ENCODE results near the gene NABP2.

The NABP2 gene

GRCh38 chr12:56234746-56235436 lies 10.7 kb downstream of the NABP2 start (continued):
- TF ChIP-seq PPARA (CRISPR knock-in tag; IDR thresholded peaks at IDR 0.05; ENCODE audit: borderline replicate concordance) (no peak), TCF4 (CRISPR knock-in tag; IDR thresholded peaks at IDR 0.05; ENCODE audit: borderline replicate concordance) (no peak), OSR1 (CRISPR knock-in tag; IDR thresholded peaks at IDR 0.05) (no peak), CREB5 (CRISPR knock-in tag; IDR thresholded peaks at IDR 0.05; ENCODE audit: low read depth) (no peak)

DNA sequence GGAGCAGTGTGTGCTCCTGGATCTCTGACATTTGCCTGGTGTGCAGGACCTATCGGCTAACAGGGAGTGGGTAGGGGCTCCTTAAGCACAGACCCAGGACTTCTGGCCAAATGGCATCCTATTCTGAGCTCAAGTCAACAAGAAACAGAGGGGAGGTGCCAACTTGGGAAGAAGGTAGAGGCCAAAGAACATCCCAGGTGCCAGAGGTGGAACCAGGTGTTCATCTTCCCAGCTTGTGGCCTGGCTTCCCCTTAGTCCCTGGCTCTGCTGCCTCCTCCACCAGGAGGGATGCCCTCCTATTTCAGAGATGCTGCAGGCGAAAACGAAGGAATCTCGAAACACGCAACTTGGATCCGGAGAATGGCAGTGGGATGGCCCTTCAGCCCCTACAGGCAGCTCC lies 11.9 kb downstream of the NABP2 start:
- no peak for ATAC-seq
- TF ChIP-seq CSDC2 (CRISPR knock-in tag; IDR thresholded peaks at IDR 0.05) = no peak
- TF ChIP-seq, protein P1, sequence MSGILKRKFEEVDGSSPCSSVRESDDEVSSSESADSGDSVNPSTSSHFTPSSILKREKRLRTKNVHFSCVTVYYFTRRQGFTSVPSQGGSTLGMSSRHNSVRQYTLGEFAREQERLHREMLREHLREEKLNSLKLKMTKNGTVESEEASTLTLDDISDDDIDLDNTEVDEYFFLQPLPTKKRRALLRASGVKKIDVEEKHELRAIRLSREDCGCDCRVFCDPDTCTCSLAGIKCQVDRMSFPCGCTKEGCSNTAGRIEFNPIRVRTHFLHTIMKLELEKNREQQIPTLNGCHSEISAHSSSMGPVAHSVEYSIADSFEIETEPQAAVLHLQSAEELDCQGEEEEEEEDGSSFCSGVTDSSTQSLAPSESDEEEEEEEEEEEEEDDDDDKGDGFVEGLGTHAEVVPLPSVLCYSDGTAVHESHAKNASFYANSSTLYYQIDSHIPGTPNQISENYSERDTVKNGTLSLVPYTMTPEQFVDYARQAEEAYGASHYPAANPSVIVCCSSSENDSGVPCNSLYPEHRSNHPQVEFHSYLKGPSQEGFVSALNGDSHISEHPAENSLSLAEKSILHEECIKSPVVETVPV (CRISPR knock-in tag; IDR thresholded peaks at IDR 0.05) = no peak
- TF ChIP-seq CREB5 (CRISPR knock-in tag; IDR thresholded peaks at IDR 0.05; ENCODE audit: low read depth) = no peak
- TF ChIP-seq TCF4 (CRISPR knock-in tag; IDR thresholded peaks at IDR 0.05; ENCODE audit: borderline replicate concordance) = no peak
- no peak for TF ChIP-seq ZNF70 (CRISPR knock-in tag; IDR thresholded peaks at IDR 0.05)
- no peak for TF ChIP-seq GLIS3 (CRISPR knock-in tag; IDR thresholded peaks at IDR 0.05)
- TF ChIP-seq, protein P2, sequence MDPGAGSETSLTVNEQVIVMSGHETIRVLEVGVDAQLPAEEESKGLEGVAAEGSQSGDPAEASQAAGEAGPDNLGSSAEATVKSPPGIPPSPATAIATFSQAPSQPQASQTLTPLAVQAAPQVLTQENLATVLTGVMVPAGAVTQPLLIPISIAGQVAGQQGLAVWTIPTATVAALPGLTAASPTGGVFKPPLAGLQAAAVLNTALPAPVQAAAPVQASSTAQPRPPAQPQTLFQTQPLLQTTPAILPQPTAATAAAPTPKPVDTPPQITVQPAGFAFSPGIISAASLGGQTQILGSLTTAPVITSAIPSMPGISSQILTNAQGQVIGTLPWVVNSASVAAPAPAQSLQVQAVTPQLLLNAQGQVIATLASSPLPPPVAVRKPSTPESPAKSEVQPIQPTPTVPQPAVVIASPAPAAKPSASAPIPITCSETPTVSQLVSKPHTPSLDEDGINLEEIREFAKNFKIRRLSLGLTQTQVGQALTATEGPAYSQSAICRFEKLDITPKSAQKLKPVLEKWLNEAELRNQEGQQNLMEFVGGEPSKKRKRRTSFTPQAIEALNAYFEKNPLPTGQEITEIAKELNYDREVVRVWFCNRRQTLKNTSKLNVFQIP (CRISPR knock-in tag; IDR thresholded peaks at IDR 0.05; ENCODE audit: borderline replicate concordance, low read depth) = no peak
- no peak for TF ChIP-seq TSHZ2 (CRISPR knock-in tag; IDR thresholded peaks at IDR 0.05)
- TF ChIP-seq PATZ1 (CRISPR knock-in tag; IDR thresholded peaks at IDR 0.05; ENCODE audit: borderline replicate concordance) = no peak
- TF ChIP-seq BACH2 (CRISPR knock-in tag; IDR thresholded peaks at IDR 0.05; ENCODE audit: borderline replicate concordance) = no peak
- no peak for TF ChIP-seq OSR1 (CRISPR knock-in tag; IDR thresholded peaks at IDR 0.05)
- TF ChIP-seq PPARA (CRISPR knock-in tag; IDR thresholded peaks at IDR 0.05; ENCODE audit: borderline replicate concordance) = no peak
- TF ChIP-seq RARB (CRISPR knock-in tag; IDR thresholded peaks at IDR 0.05) = no peak
- TF ChIP-seq ZNF8 (CRISPR knock-in tag; IDR thresholded peaks at IDR 0.05) = no peak
- no peak for TF ChIP-seq ZC3H10 (CRISPR knock-in tag; IDR thresholded peaks at IDR 0.05)
- no peak for TF ChIP-seq ZFP3 (CRISPR knock-in tag; IDR thresholded peaks at IDR 0.05)
- no peak for TF ChIP-seq ARNTL (CRISPR knock-in tag; IDR thresholded peaks at IDR 0.05; ENCODE audit: borderline replicate concordance, low read depth)
- no peak for TF ChIP-seq ISL1 (CRISPR knock-in tag; IDR thresholded peaks at IDR 0.05)
- TF ChIP-seq TOX (CRISPR knock-in tag; IDR thresholded peaks at IDR 0.05; ENCODE audit: borderline replicate concordance) = no peak
- no peak for TF ChIP-seq ZNF565 (CRISPR knock-in tag; conservative IDR thresholded peaks at IDR 0.05; ENCODE audit: low read depth)
